ENCODE measurements around the gene COL9A3.
"Not testable (repeated sequence)": the region's sequence is repeated elsewhere in the genome, so short reads cannot be mapped to it uniquely, and the experiment has no call there.

The COL9A3 gene

DNA sequence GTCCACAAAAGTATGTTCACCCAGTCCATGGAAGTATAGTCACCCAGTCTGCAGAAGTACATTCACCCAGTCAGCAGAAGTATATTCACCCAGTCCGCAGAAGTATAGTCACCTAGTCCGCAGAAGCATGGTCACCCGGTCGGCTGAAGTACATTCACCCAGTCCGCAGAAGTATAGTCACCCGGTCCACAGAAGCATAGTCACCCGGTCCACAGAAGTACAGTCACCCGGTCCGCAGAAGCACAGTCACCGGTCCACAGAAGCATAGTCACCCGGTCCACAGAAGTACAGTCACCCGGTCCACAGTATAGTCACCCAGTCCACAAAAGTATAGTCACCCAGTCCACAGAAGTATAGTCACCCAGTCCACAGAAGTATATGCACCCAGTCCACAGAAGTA lies 36.0 kb downstream of the COL9A3 start:
- DNase-seq (ENCODE audit: extremely low read depth, low read depth), result no peak
- no peak for TF ChIP-seq CTCF (IDR thresholded peaks at IDR 0.05; ENCODE audit: low read depth, low read length)

DNA sequence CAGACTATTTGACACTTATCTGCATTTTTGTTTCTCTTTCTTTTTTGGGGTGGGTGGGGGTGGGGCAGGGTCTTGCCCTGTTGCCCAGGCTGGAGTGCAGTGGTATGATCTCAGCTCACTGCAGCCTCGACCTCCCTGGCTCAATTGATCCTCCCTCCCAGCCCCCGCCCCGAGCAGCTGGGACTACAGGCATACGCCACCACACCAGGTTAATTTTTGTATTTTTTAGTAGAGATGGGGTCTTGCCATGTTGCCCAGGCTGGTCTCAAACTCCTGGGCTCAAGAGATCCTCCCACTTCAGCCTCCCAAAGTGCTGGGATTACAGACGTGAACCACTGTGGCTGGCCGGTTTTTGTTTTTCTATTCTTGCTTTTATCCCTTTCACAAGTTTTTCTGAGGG lies 36.5 kb downstream of the COL9A3 start:
- not testable (repeated sequence) for DNase-seq (ENCODE audit: extremely low read depth, low read depth)

DNA sequence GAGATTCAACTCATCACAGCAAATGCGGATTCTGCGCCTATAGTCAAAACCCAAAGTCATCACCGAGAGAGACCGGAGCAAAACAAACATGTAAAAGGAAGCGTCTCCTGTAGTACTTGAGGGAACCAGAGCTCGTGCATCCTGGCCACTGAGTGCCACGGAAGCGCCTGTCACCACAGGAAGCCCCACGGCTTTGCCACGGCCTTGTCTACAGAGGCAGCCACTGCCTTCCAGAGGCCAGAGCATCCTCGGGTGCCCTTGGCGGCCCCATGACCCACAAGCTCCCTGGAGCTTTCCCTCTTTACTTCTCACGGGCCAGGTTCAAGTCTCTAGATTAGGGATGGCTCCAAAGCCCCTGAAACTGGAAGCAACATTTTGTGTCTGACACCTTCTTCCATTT lies 37.3 kb downstream of the COL9A3 start:
- DNase-seq (ENCODE audit: extremely low read depth, low read depth), result no peak
- no peak for TF ChIP-seq CTCF (IDR thresholded peaks at IDR 0.05; ENCODE audit: low read depth, low read length)

- DNase-seq (ENCODE audit: extremely low read depth, low read depth), result no peak
- no peak for TF ChIP-seq CTCF (IDR thresholded peaks at IDR 0.05; ENCODE audit: low read depth, low read length)
These were observed 38.3 kb downstream of the COL9A3 start for GRCh38 chr20:62855120-62855519.

DNA sequence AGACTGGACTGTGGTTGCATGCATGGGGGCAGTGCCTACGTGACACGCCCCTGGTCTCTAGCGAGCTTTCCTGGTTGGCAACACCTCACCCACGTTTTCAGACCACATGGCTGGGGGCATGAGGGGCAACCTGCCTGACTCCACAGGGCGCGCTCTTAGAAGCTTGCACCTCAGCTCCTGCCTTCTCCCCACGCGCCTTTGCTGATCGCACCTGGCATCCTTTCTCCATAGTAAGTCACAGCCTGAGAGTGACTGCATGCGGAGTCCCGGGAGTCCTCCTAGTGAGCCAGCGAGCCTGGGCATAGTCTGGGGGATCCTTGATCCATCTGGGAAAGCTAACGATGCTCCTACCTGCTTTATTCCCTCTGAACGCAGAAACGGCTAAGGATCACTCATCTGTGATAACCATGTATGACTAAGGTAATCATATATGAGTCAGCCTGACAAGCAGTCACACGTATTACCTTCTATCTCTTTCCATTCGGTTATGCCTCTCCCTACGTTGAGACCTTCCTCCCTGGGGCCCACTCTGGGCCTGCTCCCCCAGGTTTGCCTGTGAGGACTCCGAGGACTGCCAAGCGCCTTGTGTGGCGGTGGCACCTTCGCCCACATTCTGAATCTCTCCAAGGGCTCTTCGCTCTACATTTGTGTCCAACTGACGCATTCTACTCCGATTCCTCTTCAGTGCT lies 40.2 kb downstream of the COL9A3 start:
- no peak for DNase-seq (ENCODE audit: extremely low read depth, low read depth)
- TF ChIP-seq CTCF (IDR thresholded peaks at IDR 0.05; ENCODE audit: low read depth, low read length), result no peak

- DNase-seq (ENCODE audit: extremely low read depth, low read depth), result no peak
- no peak for TF ChIP-seq CTCF (IDR thresholded peaks at IDR 0.05; ENCODE audit: low read depth, low read length)
These were observed 41.4 kb downstream of the COL9A3 start for GRCh38 chr20:62858058-62858830.

DNA sequence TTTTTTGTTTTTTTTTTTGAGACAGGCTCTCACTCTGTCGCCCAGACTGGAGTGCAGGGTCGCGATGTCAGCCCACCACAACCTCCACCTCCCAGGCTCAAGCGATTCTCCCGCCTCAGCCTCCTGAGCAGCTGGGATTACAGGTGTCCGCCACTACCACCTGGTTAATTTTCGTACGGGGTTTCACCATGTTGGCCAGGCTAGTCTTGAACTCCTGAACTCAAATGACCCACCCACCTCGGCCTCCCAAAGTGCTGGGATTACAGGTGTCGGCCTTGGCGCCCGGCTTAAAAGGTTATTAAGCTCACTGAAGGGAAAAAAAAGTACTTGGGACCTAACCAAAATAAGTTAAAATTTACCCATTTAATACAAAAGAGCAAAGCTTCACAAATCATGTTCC lies 42.9 kb downstream of the COL9A3 start:
- TF ChIP-seq CTCF (IDR thresholded peaks at IDR 0.05; ENCODE audit: low read depth, low read length), result no peak
- no peak for DNase-seq (ENCODE audit: extremely low read depth, low read depth)
